GM18498 (cell line): ENCODE results near the gene NUP85.
A peak's percentile ranks its signal among the peaks of the same experiment; 100 is the strongest.
"Not testable (repeated sequence)": the region's sequence is repeated elsewhere in the genome, so short reads cannot be mapped to it uniquely, and the experiment has no call there.

Experiments used
- ATAC-seq: cut with Tn5 transposase; IDR thresholded peaks from one replicate; pipeline ENCODE4 v1.9.1; 2021; ENCODE audit warnings: mild to moderate bottlenecking, moderate library complexity; ENCODE audit not compliant: unreplicated experiment

NUP85 gene

GRCh38 chr17:75199886-75200618 lies 5.4 kb upstream of the NUP85 start:
- no peak for ATAC-seq

GRCh38 chr17:75205793-75206163 lies 299 bp downstream of the NUP85 start:
- ATAC-seq = no peak

- not testable (repeated sequence) for ATAC-seq
Observed at GRCh38 chr17:75207050-75207407, 1.6 kb downstream of the NUP85 start.

GRCh38 chr17:75207760-75208159 lies 2.3 kb downstream of the NUP85 start:
- no peak for ATAC-seq

GRCh38 chr17:75208161-75208560 lies 2.7 kb downstream of the NUP85 start:
- ATAC-seq = no peak

GRCh38 chr17:75209061-75209460 lies 3.6 kb downstream of the NUP85 start:
- ATAC-seq = no peak

- no peak for ATAC-seq
Observed at GRCh38 chr17:75218131-75218530, 12.7 kb downstream of the NUP85 start.

GRCh38 chr17:75219815-75220214 lies 14.3 kb downstream of the NUP85 start:
- ATAC-seq = no peak

- ATAC-seq = no peak
Observed at GRCh38 chr17:75225016-75225415, 19.5 kb downstream of the NUP85 start.

GRCh38 chr17:75227729-75228128 lies 22.2 kb downstream of the NUP85 start:
- ATAC-seq = no peak

- no peak for ATAC-seq
Observed at GRCh38 chr17:75228305-75228704, 22.8 kb downstream of the NUP85 start.

- ATAC-seq = no peak
Observed at GRCh38 chr17:75228847-75229246, 23.4 kb downstream of the NUP85 start.

GRCh38 chr17:75231071-75231470 lies 25.6 kb downstream of the NUP85 start:
- ATAC-seq = no peak

GRCh38 chr17:75231741-75232464 lies 26.4 kb downstream of the NUP85 start:
- no peak for ATAC-seq

- no peak for ATAC-seq
Observed at GRCh38 chr17:75232786-75233185, 27.3 kb downstream of the NUP85 start.

- ATAC-seq = no peak
Observed at GRCh38 chr17:75237100-75238014, 31.9 kb downstream of the NUP85 start.

- no peak for ATAC-seq
Observed at GRCh38 chr17:75238020-75238580, 32.6 kb downstream of the NUP85 start.

GRCh38 chr17:75238684-75239191 lies 33.3 kb downstream of the NUP85 start:
- peak; percentile 53 for ATAC-seq

- no peak for ATAC-seq
Observed at GRCh38 chr17:75239214-75239613, 33.7 kb downstream of the NUP85 start.

GRCh38 chr17:75239778-75240393 lies 34.4 kb downstream of the NUP85 start:
- ATAC-seq = no peak
